Neural progenitor cell (in vitro differentiated cells): ENCODE data around the gene PTPN2. TPM values are rescaled to one million over a fixed set of nuclear protein-coding genes. Genes with fewer than 3 reads are reported as not detected.
"Not testable (repeated sequence)": the region's sequence is repeated elsewhere in the genome, so short reads cannot be mapped to it uniquely, and the experiment has no call there.

Experiments used
- DNase-seq: peaks from one replicate; pipeline ENCODE4 v3.0.0-alpha.2; 2016; ENCODE audit warnings: low spot score
- H2AFZ ChIP-seq: fragments of 200-600 bp; sonication (generic); replicated peaks from 2 replicates; pipeline ENCODE4 v1.6.1; 2016; ENCODE audit warnings: antibody characterized with exemption
- H3F3A ChIP-seq: fragments of 200-600 bp; sonication (generic); 2 replicates; pipeline ENCODE4 v1.6.1; 2016; ENCODE audit warnings: antibody characterized with exemption, low read depth
- H3K27ac ChIP-seq: fragments of 200-600 bp; sonication (generic); 2 replicates; pipeline ENCODE4 v1.5.1; 2016; ENCODE audit warnings: mild to moderate bottlenecking
- H3K27me3 ChIP-seq: fragments of 200-600 bp; sonication (generic); 2 replicates; pipeline ENCODE4 v1.6.1; 2016; ENCODE audit warnings: mild to moderate bottlenecking, moderate library complexity
- H3K36me3 ChIP-seq: fragments of 200-600 bp; sonication (generic); 2 replicates; pipeline ENCODE4 v1.5.1; 2016
- H3K4me1 ChIP-seq: fragments of 200-600 bp; sonication (generic); 2 replicates; pipeline ENCODE4 v1.6.1; 2016; ENCODE audit warnings: mixed run types
- H3K4me2 ChIP-seq: fragments of 200-600 bp; sonication (generic); 2 replicates; pipeline ENCODE4 v1.6.1; 2016
- H3K4me3 ChIP-seq: fragments of 200-600 bp; sonication (generic); 2 replicates; pipeline ENCODE4 v1.5.1; 2016
- H3K79me2 ChIP-seq: fragments of 200-600 bp; sonication (generic); 2 replicates; pipeline ENCODE4 v1.6.1; 2016; ENCODE audit warnings: low read depth
- H3K9ac ChIP-seq: fragments of 200-600 bp; sonication (generic); 2 replicates; pipeline ENCODE4 v1.6.1; 2016
- H3K9me3 ChIP-seq: fragments of 200-600 bp; sonication (generic); 2 replicates; pipeline ENCODE4 v1.5.1; 2016; ENCODE audit warnings: low read depth
- H4K20me1 ChIP-seq: fragments of 200-600 bp; sonication (generic); 2 replicates; pipeline ENCODE4 v1.6.1; 2016; ENCODE audit warnings: low read depth
- H3K27ac Mint-ChIP-seq: 3 replicates; pipeline ENCODE4 v1.8.0; 2021; ENCODE audit warnings: mixed read lengths
- H3K27me3 Mint-ChIP-seq: 2 replicates; pipeline ENCODE4 v1.8.0; 2022; ENCODE audit warnings: low read depth, mild to moderate bottlenecking, inconsistent platforms, moderate library complexity, mixed read lengths; ENCODE audit not compliant: insufficient read depth
- H3K36me3 Mint-ChIP-seq: 3 replicates; pipeline ENCODE4 v1.8.0; 2021; ENCODE audit warnings: mixed read lengths
- H3K4me1 Mint-ChIP-seq: 3 replicates; pipeline ENCODE4 v1.8.0; 2021; ENCODE audit warnings: mixed read lengths
- H3K4me3 Mint-ChIP-seq: 3 replicates; pipeline ENCODE4 v1.8.0; 2021; ENCODE audit warnings: mild to moderate bottlenecking, moderate library complexity, mixed read lengths
- H3K9me3 Mint-ChIP-seq: 3 replicates; pipeline ENCODE4 v1.8.0; 2020; ENCODE audit warnings: mixed read lengths
- CTCF ChIP-seq: fragments of 200-600 bp; sonication (generic); IDR thresholded peaks from 2 replicates; pipeline ENCODE4 v1.5.1; 2017; ENCODE audit warnings: antibody characterized with exemption, mild to moderate bottlenecking
- EZH2 ChIP-seq: fragments of 200-600 bp; sonication (generic); IDR thresholded peaks from 2 replicates; pipeline ENCODE4 v1.6.1; 2017; ENCODE audit warnings: antibody characterized with exemption, mild to moderate bottlenecking, moderate library complexity
- EZH2phosphoT487 ChIP-seq: fragments of 200-600 bp; sonication (generic); IDR thresholded peaks from 2 replicates; pipeline ENCODE4 v1.6.1; 2017; ENCODE audit warnings: antibody characterized with exemption
- total RNA-seq: library from RNA; depleted of rRNA; stranded (reverse); fragments of >200 nt; gene quantifications from 2 replicates; pipeline ENCODE4 v1.2.3, GENCODE V29; 2015; ENCODE audit warnings: low replicate concordance

PTPN2 gene
- total RNA-seq, 1 donor from 2014 or later = 57.9 TPM

DNA sequence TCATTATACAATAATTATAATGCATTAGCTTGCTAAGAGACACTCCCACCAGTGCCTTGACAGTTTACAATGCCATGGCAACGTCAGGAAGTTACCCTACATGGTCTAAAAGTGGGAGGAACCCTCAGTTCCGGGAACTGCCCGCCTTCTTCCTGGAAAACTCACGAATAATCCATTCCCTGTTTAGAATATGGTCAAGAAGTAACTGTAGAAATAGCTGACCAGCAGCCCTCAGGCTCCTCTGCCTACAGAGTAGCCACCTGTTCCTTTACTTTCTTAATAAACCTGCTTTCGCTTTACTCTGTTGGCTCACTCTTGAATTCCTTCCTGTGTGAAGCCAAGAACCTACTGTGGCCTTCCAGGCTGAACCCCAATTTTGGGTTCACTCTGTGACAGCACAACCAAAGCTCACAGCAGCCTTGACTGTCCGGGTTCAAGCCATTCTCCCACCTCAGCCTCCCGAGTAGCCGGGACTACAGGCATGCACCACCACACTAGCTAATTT, 20.0 kb upstream of the PTPN2 start:
- H3K9me3 Mint-ChIP-seq = no peaks in the 10 kb centered on the region
- DNase-seq = no peak
- peaks cover 3% of the 10 kb centered on the region for H3K27me3 Mint-ChIP-seq
- no peak overlapping the region for H3K4me3 ChIP-seq
- no peaks in the 10 kb centered on the region for H3K79me2 ChIP-seq
- H3K9me3 ChIP-seq = no peaks in the 10 kb centered on the region
- no peaks in the 10 kb centered on the region for H3K36me3 ChIP-seq
- H3K4me1 Mint-ChIP-seq = no peaks in the 10 kb centered on the region
- H3K27me3 ChIP-seq = no peaks in the 10 kb centered on the region
- H3K4me1 ChIP-seq = peaks cover 11% of the 10 kb centered on the region
- no peak overlapping the region for H3K27ac ChIP-seq
- no peak overlapping the region for H2AFZ ChIP-seq
- H3K27ac Mint-ChIP-seq = no peak overlapping the region
- no peaks in the 10 kb centered on the region for H4K20me1 ChIP-seq
- H3K36me3 Mint-ChIP-seq = no peaks in the 10 kb centered on the region
- no peak overlapping the region for H3K4me2 ChIP-seq
- TF ChIP-seq EZH2phosphoT487 = no peak
- TF ChIP-seq CTCF = no peak
- TF ChIP-seq EZH2 = no peak
- no peak overlapping the region for H3K9ac ChIP-seq
- no peak overlapping the region for H3K4me3 Mint-ChIP-seq
- no peaks in the 10 kb centered on the region for H3F3A ChIP-seq

DNA sequence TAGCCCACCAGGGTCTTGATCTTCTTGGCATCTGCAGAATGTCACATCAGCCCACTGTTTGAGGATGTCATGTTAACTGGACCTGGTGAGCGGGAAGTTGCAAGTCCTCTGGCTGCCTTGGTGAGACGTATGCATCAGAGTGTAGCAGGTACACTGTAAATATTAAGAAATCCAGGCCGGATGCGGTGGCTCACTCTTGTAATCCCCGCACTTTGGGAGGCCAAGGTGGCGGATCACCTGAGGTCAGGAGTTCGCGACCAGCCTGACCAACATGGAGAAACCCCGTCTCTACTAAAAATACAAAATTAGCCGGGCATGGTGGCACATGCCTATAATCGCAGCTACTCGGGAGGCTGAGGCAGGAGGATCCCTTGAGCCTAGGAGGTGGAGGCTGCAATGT, 17.2 kb upstream of the PTPN2 start:
- not testable (repeated sequence) for H3K9me3 ChIP-seq, H3K79me2 ChIP-seq, H3K9ac ChIP-seq, H3K27ac ChIP-seq, H3F3A ChIP-seq, H3K4me1 ChIP-seq, H4K20me1 ChIP-seq, H3K4me2 ChIP-seq, DNase-seq, H3K36me3 Mint-ChIP-seq, H3K4me3 ChIP-seq, H3K4me3 Mint-ChIP-seq, H2AFZ ChIP-seq, H3K9me3 Mint-ChIP-seq, H3K4me1 Mint-ChIP-seq, H3K27me3 ChIP-seq, H3K27me3 Mint-ChIP-seq, H3K36me3 ChIP-seq, H3K27ac Mint-ChIP-seq

- not testable (repeated sequence) for H3K27me3 Mint-ChIP-seq, H3K4me3 Mint-ChIP-seq, H3K4me3 ChIP-seq, H3K9me3 Mint-ChIP-seq, H3K4me1 Mint-ChIP-seq, H3K9me3 ChIP-seq, H3K4me1 ChIP-seq, H3K27ac Mint-ChIP-seq, H3K79me2 ChIP-seq, H3K4me2 ChIP-seq, H3K27ac ChIP-seq, DNase-seq, H3K36me3 ChIP-seq, H2AFZ ChIP-seq, H3K36me3 Mint-ChIP-seq, H3K27me3 ChIP-seq, H3K9ac ChIP-seq, H3F3A ChIP-seq, H4K20me1 ChIP-seq
These were observed 12.8 kb upstream of the PTPN2 start for GRCh38 chr18:12896784-12897333.

GRCh38 chr18:12895626-12896025, 11.6 kb upstream of the PTPN2 start:
- Histone ChIP-seq H2AFZ (no peak overlapping the region), H3K27me3 (no peaks in the 10 kb centered on the region)

More at GRCh38 chr18:12895626-12896025, 11.6 kb upstream of the PTPN2 start:
- H3K4me2 ChIP-seq = no peak overlapping the region
- Mint-ChIP-seq H3K27me3 (peaks cover 5% of the 10 kb centered on the region), H3K4me1 (no peaks in the 10 kb centered on the region), H3K4me3 (no peak overlapping the region), H3K27ac (no peak overlapping the region), H3K9me3 (peaks cover 3% of the 10 kb centered on the region), H3K36me3 (no peaks in the 10 kb centered on the region)
- no peak overlapping the region for H3K9ac ChIP-seq
- H3F3A ChIP-seq = no peaks in the 10 kb centered on the region
- H3K4me1 ChIP-seq = no peaks in the 10 kb centered on the region
- no peaks in the 10 kb centered on the region for H3K36me3 ChIP-seq
- H3K27ac ChIP-seq = no peak overlapping the region
- H3K9me3 ChIP-seq = no peaks in the 10 kb centered on the region
- H3K79me2 ChIP-seq = no peaks in the 10 kb centered on the region
- no peak for DNase-seq
- no peaks in the 10 kb centered on the region for H4K20me1 ChIP-seq
- H3K4me3 ChIP-seq = no peak overlapping the region
- no peak for TF ChIP-seq CTCF
- no peak for TF ChIP-seq EZH2phosphoT487
- no peak for TF ChIP-seq EZH2
